Activated CD4-positive, alpha-beta T cell treated with anti-CD3 and anti-CD28 coated beads, Interleukin-2, amount 10 ng/mL, durations not matched to agents 7 days and 5 days (primary cell): Measurements from ENCODE around the gene ARHGAP22. TPM values are rescaled to one million over a fixed set of nuclear protein-coding genes. Genes with fewer than 3 reads are reported as not detected.

Experiments
- CTCF ChIA-PET: fragments of 350-600 bp; sonication (Branson Sonifier 250); formaldehyde crosslinking; loops from one replicate; lab custom pipeline; 2021; ENCODE audit warnings: antibody characterized with exemption; lab: Charles Lee
- POLR2A ChIA-PET: fragments of 350-600 bp; sonication (Branson Sonifier 250); formaldehyde crosslinking; loops from one replicate; lab custom pipeline; 2021; ENCODE audit warnings: antibody characterized with exemption; lab: Charles Lee
- DNase-seq: peaks from one replicate; pipeline ENCODE4 v3.0.0-alpha.2; 2020
- H3K27ac Mint-ChIP-seq: one replicate; pipeline ENCODE4 v1.8.0; 2021; ENCODE audit warnings: mild to moderate bottlenecking, moderate library complexity, mixed read lengths
- H3K27me3 Mint-ChIP-seq: one replicate; pipeline ENCODE4 v1.8.0; 2021; ENCODE audit warnings: mixed read lengths
- H3K36me3 Mint-ChIP-seq: one replicate; pipeline ENCODE4 v1.8.0; 2021; ENCODE audit warnings: low read depth, mixed read lengths
- H3K4me1 Mint-ChIP-seq: one replicate; pipeline ENCODE4 v1.8.0; 2021; ENCODE audit warnings: mixed read lengths
- H3K4me3 Mint-ChIP-seq: one replicate; pipeline ENCODE4 v1.8.0; 2021; ENCODE audit warnings: mild to moderate bottlenecking, moderate library complexity, mixed read lengths
- H3K9me3 Mint-ChIP-seq: one replicate; pipeline ENCODE4 v1.8.0; 2021; ENCODE audit warnings: mixed read lengths
- total RNA-seq, 2 experiments: library from RNA; stranded (reverse); gene quantifications; one replicate each; pipeline ENCODE4 v1.2.3, GENCODE V29; 2021

Gene ARHGAP22
- total RNA-seq, 2 experiments from 2014 or later: not detected

DNA sequence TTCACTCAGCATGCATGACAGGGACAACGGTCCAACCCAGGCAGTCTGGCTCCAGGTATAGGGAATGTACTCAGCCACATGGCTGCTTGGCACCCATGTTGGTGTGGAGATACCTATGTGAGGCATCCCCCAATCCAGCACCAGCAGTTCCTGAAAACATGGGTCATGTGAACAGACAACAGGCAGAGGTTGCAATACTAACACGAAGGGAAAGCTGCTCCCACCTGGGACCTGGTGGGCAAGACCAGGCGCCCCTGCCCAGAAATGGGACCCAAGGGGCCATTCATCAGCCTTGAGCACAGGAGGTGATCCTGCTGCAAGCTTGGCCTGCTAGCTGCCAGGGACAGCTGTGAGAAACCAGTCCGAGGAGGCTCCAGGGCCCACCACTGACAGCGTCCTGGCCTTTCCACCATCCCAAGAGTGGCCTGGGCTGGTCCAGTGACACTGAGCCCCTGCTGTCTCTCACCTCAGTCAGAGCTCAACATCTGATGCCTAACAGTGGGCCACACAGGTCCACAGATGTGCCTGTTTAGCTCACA is 142.3 kb downstream of the ARHGAP22 start:
- Mint-ChIP-seq H3K27me3 (no peaks in the 10 kb centered on the region), H3K9me3 (no peaks in the 10 kb centered on the region), H3K36me3 (no peaks in the 10 kb centered on the region), H3K27ac (no peak overlapping the region), H3K4me3 (no peak overlapping the region), H3K4me1 (no peaks in the 10 kb centered on the region)
- ChIA-PET CTCF (no interaction called here), POLR2A (no interaction called here)
- no peak for DNase-seq

DNA sequence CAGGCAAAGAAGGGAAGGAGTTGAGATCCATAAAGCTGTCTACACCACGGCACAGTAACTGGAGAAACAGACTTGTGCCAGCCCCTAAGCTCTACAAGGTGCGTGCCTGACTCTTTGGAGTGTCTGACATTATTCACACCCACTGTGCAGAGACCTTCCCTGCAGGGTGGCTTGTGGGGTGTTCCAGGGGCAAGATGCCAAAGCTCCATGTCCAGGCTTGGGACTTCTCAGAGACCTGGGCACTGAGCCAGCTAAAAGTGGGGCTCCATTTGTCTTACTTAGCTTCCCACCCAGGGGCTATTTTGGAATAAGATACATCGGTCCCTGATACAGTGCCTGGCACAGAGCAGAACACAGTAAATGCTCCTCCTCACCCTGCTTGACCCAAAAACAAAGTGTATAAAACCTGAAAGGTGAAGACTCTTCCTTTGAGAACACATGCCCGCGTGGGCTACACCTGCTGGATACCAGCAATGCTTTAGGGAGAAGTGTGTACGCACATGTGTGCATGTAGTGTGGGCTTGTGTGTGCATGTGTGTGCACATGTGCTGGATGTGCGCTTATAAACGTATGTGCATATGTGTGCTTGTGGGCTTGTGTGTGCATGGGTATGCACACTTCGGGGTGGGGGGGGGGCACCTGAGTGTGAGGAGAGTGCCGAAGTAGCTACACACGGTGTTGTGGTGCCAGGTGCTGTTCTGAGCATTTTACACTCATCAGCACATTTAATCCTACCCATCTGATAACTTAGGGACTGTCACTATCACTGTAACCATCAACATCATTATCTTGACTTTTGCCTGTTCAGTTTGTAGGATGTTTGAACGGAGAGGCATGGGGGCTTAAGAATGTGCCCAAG is 143.0 kb downstream of the ARHGAP22 start:
- no peak for DNase-seq
- H3K36me3 Mint-ChIP-seq: no peaks in the 10 kb centered on the region
- H3K27ac Mint-ChIP-seq: no peak overlapping the region
- POLR2A ChIA-PET: no interaction called here
- no peaks in the 10 kb centered on the region for H3K4me1 Mint-ChIP-seq
- no peaks in the 10 kb centered on the region for H3K9me3 Mint-ChIP-seq
- H3K4me3 Mint-ChIP-seq: no peak overlapping the region
- no peaks in the 10 kb centered on the region for H3K27me3 Mint-ChIP-seq
- CTCF ChIA-PET: interaction anchor here (0.5 kb wide), 1 partner anchor 54 kb away, joined by 3 read pairs; no protein-coding TSS in a partner anchor

DNA sequence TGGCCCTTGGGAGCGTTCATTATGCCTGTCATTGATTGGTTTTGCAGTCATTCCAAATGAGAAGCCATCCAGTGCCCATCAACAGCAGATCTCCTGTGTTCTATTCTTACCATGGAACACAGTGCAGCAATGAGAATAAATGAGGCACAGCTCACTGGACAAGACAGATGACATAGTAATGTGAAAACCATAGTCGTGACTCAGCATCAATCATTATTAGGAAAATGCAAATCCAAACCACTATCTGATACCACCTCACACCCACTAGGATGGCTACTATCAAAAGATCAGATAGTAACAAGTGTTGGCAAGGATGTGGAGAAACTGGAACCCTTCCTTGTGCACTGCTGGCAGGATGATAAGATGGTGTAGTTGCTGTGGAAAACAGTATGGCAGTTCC is 144.7 kb downstream of the ARHGAP22 start:
- POLR2A ChIA-PET: no interaction called here
- CTCF ChIA-PET: interaction anchor here (1.0 to 1.4 kb wide), 2 partner anchors 27 to 71 kb away, joined by 3 read pairs; no protein-coding TSS in a partner anchor
- no peaks in the 10 kb centered on the region for H3K4me1 Mint-ChIP-seq

DNA sequence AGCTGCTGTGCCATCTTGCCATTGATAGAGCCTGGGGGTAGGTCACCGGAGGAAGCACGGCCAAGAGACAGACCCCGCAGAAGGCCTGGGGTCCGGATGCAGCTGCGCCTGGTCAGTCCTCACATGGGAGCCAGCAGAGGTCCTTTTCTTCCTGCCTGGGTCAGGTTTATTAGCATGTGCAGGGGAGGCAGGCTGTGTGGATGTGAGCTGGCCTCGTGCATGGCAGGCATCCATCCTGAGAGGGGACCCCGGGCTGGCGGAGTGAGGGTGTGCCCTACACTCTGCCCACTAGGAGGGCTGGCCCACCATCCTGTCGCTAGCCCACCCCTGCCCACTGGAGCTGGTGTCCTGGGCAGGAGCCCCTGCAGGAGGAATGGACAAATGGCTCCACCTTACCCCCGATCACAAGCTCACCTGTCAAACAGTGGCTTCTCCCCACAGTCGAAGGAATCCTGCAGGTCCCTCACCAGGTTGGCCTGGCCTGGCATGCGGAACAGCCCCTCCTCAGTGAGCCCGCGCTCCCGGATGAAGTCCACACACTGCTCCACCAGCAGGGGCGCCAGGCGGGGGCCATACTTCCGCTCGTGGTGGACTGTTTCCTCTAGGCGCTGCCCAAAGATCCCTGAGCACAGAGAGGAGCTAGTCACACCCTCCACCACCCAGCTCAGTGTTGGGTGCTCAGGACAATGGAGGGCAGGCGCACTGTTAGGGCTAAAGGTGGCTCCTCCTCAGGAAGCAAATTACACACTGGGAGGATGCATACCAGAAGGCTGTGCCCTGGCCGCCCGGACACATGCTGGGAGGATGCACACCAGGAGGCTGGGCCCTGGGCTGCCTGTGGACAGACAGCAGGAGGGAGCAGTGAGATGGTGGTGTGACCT is 145.4 kb downstream of the ARHGAP22 start:
- no peaks in the 10 kb centered on the region for H3K9me3 Mint-ChIP-seq
- H3K27me3 Mint-ChIP-seq: no peaks in the 10 kb centered on the region
- ChIA-PET POLR2A (no interaction called here), CTCF (interaction anchor here (1.0 to 1.4 kb wide), 2 partner anchors 28 to 70 kb away, joined by 3 read pairs; no protein-coding TSS in a partner anchor)
- no peak for DNase-seq
- H3K27ac Mint-ChIP-seq: no peak overlapping the region
- H3K4me3 Mint-ChIP-seq: no peak overlapping the region
- H3K36me3 Mint-ChIP-seq: no peaks in the 10 kb centered on the region
- H3K4me1 Mint-ChIP-seq: no peaks in the 10 kb centered on the region

More for the DNA sequence above, 144.7 kb downstream of the ARHGAP22 start:
- Mint-ChIP-seq H3K9me3 (no peaks in the 10 kb centered on the region), H3K4me3 (no peak overlapping the region), H3K27ac (no peak overlapping the region), H3K27me3 (no peaks in the 10 kb centered on the region), H3K36me3 (no peaks in the 10 kb centered on the region)
- DNase-seq: no peak

DNA sequence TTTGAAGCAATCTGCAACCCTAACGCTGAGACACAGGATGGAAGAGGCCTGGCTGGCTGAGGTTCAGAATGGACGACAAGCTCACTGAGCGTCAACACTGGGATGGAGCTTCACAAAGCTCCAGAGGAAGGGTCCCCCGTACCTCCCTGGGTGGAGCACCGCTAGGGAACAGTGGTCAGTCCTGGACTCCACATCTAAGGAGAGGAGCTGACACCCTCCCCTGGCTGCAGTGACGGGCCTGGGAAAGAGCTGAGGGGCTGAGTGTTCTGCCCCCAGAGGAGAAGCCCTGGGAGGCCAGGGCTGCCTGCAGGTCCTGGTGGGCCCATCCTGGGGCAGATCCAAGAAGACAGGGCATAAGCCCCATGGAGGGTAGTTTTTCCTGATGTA is 146.2 kb downstream of the ARHGAP22 start:
- ChIA-PET POLR2A (no interaction called here), CTCF (interaction anchor here (1.4 kb wide), 1 partner anchor 69 kb away, joined by 3 read pairs; no protein-coding TSS in a partner anchor)
- no peaks in the 10 kb centered on the region for H3K9me3 Mint-ChIP-seq
- no peak for DNase-seq
- no peaks in the 10 kb centered on the region for H3K36me3 Mint-ChIP-seq
- no peak overlapping the region for H3K4me3 Mint-ChIP-seq
- H3K4me1 Mint-ChIP-seq: no peaks in the 10 kb centered on the region
- no peaks in the 10 kb centered on the region for H3K27me3 Mint-ChIP-seq
- H3K27ac Mint-ChIP-seq: no peak overlapping the region

DNA sequence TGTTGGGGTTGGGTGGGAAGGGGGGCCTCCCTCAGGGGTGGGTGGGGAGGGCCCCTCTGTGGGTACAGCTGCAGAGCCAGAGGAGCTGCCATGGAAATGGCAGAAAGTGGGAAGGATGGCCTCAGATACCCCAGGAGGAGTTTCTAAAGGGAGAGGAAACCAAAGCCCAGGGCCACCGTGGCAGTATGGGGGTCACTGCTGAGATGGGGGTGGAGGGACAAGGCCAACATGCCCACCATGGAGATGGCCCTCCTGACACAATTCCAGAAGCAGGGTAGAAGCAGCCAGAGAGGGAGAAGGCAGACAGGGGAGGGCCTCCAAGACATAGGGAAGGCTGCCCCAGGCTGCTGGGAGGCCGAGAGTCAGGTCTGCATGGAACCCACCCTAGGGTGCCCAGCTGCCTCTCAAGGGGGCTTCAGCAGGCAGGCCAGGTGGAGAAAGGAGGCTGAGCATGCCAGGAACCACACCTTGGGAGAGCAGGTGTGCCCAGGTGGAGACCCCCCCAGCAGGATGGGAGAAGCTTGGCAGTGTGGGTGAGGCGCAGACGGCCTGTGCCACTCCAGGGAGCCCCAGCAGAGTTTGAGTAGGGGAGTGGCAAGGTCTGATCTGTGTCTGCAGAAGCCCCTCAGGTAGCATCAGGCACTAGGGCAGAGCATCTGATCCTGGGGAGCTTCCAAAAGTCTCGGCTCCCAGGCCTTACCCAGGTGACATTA is 146.8 kb downstream of the ARHGAP22 start:
- Mint-ChIP-seq H3K27ac (no peak overlapping the region), H3K4me1 (no peaks in the 10 kb centered on the region), H3K4me3 (no peak overlapping the region), H3K36me3 (no peaks in the 10 kb centered on the region), H3K9me3 (no peaks in the 10 kb centered on the region), H3K27me3 (no peaks in the 10 kb centered on the region)
- POLR2A ChIA-PET: no interaction called here
- CTCF ChIA-PET: no interaction called here
- DNase-seq: no peak

DNA sequence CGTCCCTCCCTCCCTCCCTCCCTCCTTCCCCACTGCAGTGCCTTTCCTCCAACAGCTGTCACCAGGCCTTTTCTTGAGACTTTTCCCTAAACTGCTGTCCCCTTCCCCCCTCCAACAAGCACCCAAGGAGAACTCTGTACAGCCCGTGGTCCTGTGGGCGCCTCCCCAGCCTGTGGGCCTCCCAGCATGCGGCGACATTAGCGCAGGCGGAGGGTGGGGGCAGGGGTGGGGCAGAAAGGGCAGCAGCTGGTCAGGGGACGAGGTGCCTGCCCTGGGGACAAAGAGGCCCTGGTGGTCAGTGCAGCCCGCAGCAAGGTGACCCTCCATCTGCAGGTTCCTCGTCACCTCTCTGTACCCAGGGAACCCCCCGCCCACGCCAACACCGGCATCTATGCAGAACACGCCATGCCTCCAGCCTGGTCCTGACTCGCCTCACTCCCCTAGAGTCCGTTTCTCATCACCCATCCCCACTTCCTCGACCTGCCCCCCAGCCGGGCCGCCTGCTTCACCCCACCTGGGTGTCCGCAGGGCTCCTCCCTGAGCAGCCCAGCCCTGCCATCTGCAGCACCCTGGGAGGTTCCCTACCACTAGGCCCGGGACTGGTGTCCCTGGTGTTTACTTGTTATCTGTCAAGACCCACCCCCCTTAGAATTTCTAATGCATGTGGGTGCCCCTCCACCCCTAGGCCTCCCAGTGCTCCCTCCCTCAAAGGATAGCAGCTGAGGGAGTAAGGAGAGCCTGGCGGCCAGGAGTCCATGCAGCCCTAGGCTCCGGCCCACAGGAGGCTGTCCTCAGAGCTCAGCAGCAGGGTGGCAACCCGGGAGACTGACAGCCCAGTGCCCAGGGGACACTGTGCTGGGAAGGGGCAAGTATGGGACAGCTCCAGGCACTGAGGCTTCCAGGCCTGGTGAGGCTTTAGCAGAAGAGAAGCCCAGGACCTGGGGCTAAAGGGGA is 147.8 kb downstream of the ARHGAP22 start:
- no peaks in the 10 kb centered on the region for H3K27me3 Mint-ChIP-seq
- ChIA-PET CTCF (no interaction called here), POLR2A (no interaction called here)
- H3K4me3 Mint-ChIP-seq: no peak overlapping the region
- H3K4me1 Mint-ChIP-seq: no peaks in the 10 kb centered on the region
- no peak overlapping the region for H3K27ac Mint-ChIP-seq
- no peak for DNase-seq
- no peaks in the 10 kb centered on the region for H3K36me3 Mint-ChIP-seq
- H3K9me3 Mint-ChIP-seq: no peaks in the 10 kb centered on the region

DNA sequence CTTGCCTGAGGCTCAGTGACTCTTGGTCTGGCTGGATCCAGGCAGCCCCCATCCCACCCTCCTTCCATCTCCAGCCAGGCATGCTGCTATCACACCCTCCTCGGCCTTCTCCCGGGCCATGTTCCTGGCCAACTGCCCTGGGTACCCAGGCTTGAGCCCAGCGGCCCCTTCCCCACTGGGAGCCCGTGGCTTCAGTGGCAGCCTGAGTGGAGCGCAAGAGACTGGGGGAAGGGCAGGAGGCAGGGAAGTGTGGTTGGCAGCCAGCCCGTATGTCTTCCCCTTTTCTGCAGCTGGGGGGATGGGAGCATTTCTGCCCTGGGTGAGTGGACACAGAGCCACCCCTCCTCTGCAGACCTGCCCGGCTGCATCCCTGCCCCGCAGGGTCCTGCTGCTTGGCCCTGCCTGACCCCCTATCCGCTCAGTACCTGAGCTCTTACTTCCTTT is 148.5 kb downstream of the ARHGAP22 start:
- H3K36me3 Mint-ChIP-seq: no peaks in the 10 kb centered on the region
- H3K9me3 Mint-ChIP-seq: no peaks in the 10 kb centered on the region
- DNase-seq: no peak
- H3K4me3 Mint-ChIP-seq: no peak overlapping the region
- POLR2A ChIA-PET: no interaction called here
- no peaks in the 10 kb centered on the region for H3K27me3 Mint-ChIP-seq
- CTCF ChIA-PET: interaction anchor here (0.8 kb wide), 1 partner anchor 9 kb away, joined by 3 read pairs; no protein-coding TSS in a partner anchor
- H3K27ac Mint-ChIP-seq: no peak overlapping the region
- no peaks in the 10 kb centered on the region for H3K4me1 Mint-ChIP-seq

DNA sequence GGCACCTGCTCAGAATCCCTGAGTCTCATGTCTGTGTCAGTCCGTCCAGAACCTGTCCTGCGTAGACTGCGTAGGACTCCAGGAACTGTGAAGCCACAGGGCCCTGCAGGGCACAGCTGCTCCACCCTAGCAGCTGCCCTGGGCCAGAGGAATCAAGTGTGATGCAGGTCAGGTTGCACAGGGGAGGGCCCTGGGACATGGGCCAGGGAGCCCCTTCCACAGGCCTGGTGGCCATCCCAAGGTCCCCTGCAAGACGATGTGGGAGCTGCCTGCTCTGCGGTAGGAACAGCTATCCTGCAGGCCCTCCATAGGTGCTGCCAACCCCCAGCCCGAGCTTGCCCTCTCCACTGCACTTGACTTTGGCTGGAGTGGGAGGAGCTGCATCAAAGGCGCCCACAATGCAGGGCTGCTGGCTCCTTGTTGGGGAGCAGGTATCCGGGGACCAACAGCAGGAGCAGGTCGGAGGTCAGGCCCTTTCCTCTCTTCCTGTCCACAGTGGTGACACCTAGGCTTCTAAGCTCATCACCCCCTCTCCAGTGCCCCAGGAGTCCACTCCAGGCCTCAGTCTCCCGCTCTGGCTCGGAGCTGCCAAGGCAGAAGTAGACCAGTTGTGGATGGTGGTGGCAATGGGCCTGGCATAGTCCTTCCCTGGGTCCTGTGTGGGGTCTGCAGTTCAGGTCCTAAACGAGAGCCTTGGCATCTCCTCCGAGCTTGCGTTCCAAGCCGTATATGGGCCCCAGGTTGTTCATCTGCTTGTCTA is 149.3 kb downstream of the ARHGAP22 start:
- no peak overlapping the region for H3K4me3 Mint-ChIP-seq
- CTCF ChIA-PET: interaction anchor here (0.8 kb wide), 1 partner anchor 9 kb away, joined by 3 read pairs; no protein-coding TSS in a partner anchor
- H3K27me3 Mint-ChIP-seq: no peaks in the 10 kb centered on the region
- no peaks in the 10 kb centered on the region for H3K4me1 Mint-ChIP-seq
- POLR2A ChIA-PET: no interaction called here
- H3K27ac Mint-ChIP-seq: no peak overlapping the region
- H3K36me3 Mint-ChIP-seq: no peaks in the 10 kb centered on the region
- DNase-seq: no peak
- no peaks in the 10 kb centered on the region for H3K9me3 Mint-ChIP-seq

DNA sequence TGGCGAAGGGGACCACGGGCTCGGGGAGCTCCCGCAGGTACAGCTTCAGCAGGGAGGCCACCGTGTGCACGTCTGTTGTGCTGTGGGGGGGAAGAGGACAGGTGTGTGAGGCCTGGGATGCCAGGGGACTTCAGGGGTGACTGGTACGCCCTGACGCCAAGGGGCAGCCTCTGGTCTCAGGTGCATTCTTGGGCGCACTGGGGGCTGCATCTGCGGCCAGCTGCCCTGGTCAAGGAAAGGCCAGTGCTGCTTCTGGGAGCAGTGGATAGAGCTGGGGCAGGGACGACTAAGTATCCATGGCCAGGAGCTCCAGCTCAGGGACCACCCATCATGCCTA is 149.8 kb downstream of the ARHGAP22 start:
- DNase-seq: no peak
- Mint-ChIP-seq H3K36me3 (no peaks in the 10 kb centered on the region), H3K4me1 (no peaks in the 10 kb centered on the region), H3K4me3 (no peak overlapping the region), H3K27ac (no peak overlapping the region), H3K9me3 (no peaks in the 10 kb centered on the region), H3K27me3 (no peaks in the 10 kb centered on the region)
- ChIA-PET POLR2A (no interaction called here), CTCF (no interaction called here)
